GM12878 (cell line): ENCODE measurements around the gene TIGAR. TPM values are rescaled to one million over a fixed set of nuclear protein-coding genes. Genes with fewer than 3 reads are reported as not detected.

Experiments
- ATAC-seq: fragments of 200-7000 bp; cut with Tn5 transposase; 3 replicates; pipeline ENCODE4 v1.9.1; 2020; ENCODE audit warnings: mild to moderate bottlenecking, moderate library complexity
- BruUV-seq: library from RNA; stranded (reverse); fragments of 400-500 nt; replicated peaks from 2 replicates; lab custom pipeline; 2021; lab: Mats Ljungman, UMichigan
- CTCF ChIA-PET: fragments of 300-600 bp; sonication (Branson Sonifier 250); formaldehyde crosslinking; extraction: SDS; loops from one replicate; lab custom pipeline; 2021; ENCODE audit warnings: inconsistent platforms; lab: Yijun Ruan, JAX
- POLR2A ChIA-PET: fragments of 350-600 bp; formaldehyde crosslinking; extraction: SDS; loops from one replicate; lab custom pipeline; 2021; ENCODE audit warnings: inconsistent platforms; lab: Charles Lee
- RAD21 ChIA-PET: fragments of 300-600 bp; sonication (Branson Sonifier 250); formaldehyde crosslinking; loops from one replicate; lab custom pipeline; 2023; ENCODE audit warnings: antibody characterized with exemption; ENCODE audit not compliant: unreplicated experiment; lab: Charles Lee
- SMC1A ChIA-PET: fragments of 300-600 bp; sonication (Branson Sonifier 250); formaldehyde crosslinking; loops from one replicate; lab custom pipeline; 2023; ENCODE audit not compliant: unreplicated experiment, uncharacterized antibody; lab: Charles Lee
- DNase-seq: peaks from one replicate; pipeline ENCODE4 v3.0.0-alpha.2; 2011; ENCODE audit warnings: low read depth, low spot score
- FAIRE-seq: peaks from 3 replicates; lab custom pipeline; 2011; peaks lifted over from hg19 to GRCh38; lab: Jason Lieb, UNC
- H2AFZ ChIP-seq: 2 replicates; pipeline ENCODE4 v1.6.0; 2011; ENCODE audit warnings: low read depth, low read length, control low read depth; ENCODE audit not compliant: control insufficient read depth
- H3K27ac ChIP-seq: 2 replicates; pipeline ENCODE4 v1.5.1; 2011; ENCODE audit warnings: control low read depth; ENCODE audit not compliant: control insufficient read depth, insufficient read depth
- H3K27me3 ChIP-seq, 2 experiments: replicated peaks in 1 of 2; 2 replicates each; pipeline versions ENCODE4 v1.6.0 to v1.6.1; 2011; ENCODE audit warnings: low read length in 1 of 2; ENCODE audit not compliant: control insufficient read depth in 2 of 2, insufficient read depth in 2 of 2
- H3K36me3 ChIP-seq, 2 experiments: 2 replicates each; pipeline ENCODE4 v1.5.1; 2011; ENCODE audit warnings: low read length in 1 of 2; ENCODE audit not compliant: control insufficient read depth in 2 of 2, insufficient read depth in 2 of 2
- H3K4me1 ChIP-seq: 2 replicates; pipeline ENCODE4 v1.6.1; 2011; ENCODE audit warnings: mild to moderate bottlenecking, low read length, moderate library complexity, mixed read lengths; ENCODE audit not compliant: control insufficient read depth, insufficient read depth
- H3K4me2 ChIP-seq: 2 replicates; pipeline ENCODE4 v1.6.0; 2011; ENCODE audit warnings: control low read depth; ENCODE audit not compliant: control insufficient read depth, insufficient read depth
- H3K4me3 ChIP-seq: fragments of 200-600 bp; sonication (generic); 2 replicates; pipeline ENCODE4 v1.5.1; 2016
- H3K79me2 ChIP-seq: 2 replicates; pipeline ENCODE4 v1.6.0; 2011; ENCODE audit warnings: low read length; ENCODE audit not compliant: control insufficient read depth, insufficient read depth
- H3K9ac ChIP-seq: 2 replicates; pipeline ENCODE4 v1.8.0; 2011; ENCODE audit warnings: low read length, control low read depth, mixed read lengths; ENCODE audit not compliant: control insufficient read depth, insufficient read depth
- H3K9me3 ChIP-seq: replicated peaks from 3 replicates; pipeline ENCODE4 v1.5.1; 2011; ENCODE audit warnings: mild to moderate bottlenecking, low read length; ENCODE audit not compliant: control insufficient read depth, insufficient read depth
- H4K20me1 ChIP-seq: 2 replicates; pipeline ENCODE4 v1.6.0; 2011; ENCODE audit not compliant: control insufficient read depth, insufficient read depth
- BRCA1 ChIP-seq: IDR thresholded peaks from 2 replicates; pipeline ENCODE4 v1.6.1; 2011; ENCODE audit warnings: low read depth, low read length, improper control_type of control experiment
- CBX3 ChIP-seq: fragments of 200-600 bp; sonication (generic); IDR thresholded peaks from 2 replicates; pipeline ENCODE4 v1.6.1; 2016; ENCODE audit warnings: low read depth, borderline replicate concordance
- CHD2 ChIP-seq: IDR thresholded peaks from 2 replicates; pipeline ENCODE4 v1.6.1; 2011; ENCODE audit warnings: low read depth, low read length, improper control_type of control experiment, borderline replicate concordance
- E2F4 ChIP-seq: IDR thresholded peaks from 2 replicates; pipeline ENCODE4 v1.6.1; 2012; ENCODE audit warnings: low read depth, low read length, improper control_type of control experiment
- ESRRA ChIP-seq: IDR thresholded peaks from 2 replicates; pipeline ENCODE4 v1.6.1; 2012; ENCODE audit warnings: mild to moderate bottlenecking, low read length, improper control_type of control experiment
- JUNB ChIP-seq: IDR thresholded peaks from 2 replicates; pipeline ENCODE4 v1.6.1; 2016; ENCODE audit warnings: antibody characterized with exemption, mild to moderate bottlenecking
- KDM1A ChIP-seq: fragments of 200-600 bp; sonication (generic); IDR thresholded peaks from 2 replicates; pipeline ENCODE4 v1.6.1; 2016; ENCODE audit warnings: borderline replicate concordance
- RB1 ChIP-seq: fragments of 450-650 bp; formaldehyde crosslinking; IDR thresholded peaks from 2 replicates; pipeline ENCODE4 v1.6.1; 2017; ENCODE audit warnings: mild to moderate bottlenecking, borderline replicate concordance
- RELA ChIP-seq: fragments of 450-650 bp; IDR thresholded peaks from 2 replicates; pipeline ENCODE4 v1.8.0; 2014; ENCODE audit warnings: borderline replicate concordance; ENCODE audit not compliant: partially characterized antibody
- RUNX3 ChIP-seq: IDR thresholded peaks from 2 replicates; pipeline ENCODE4 v1.6.1; 2012; ENCODE audit warnings: low read length, inconsistent platforms
- SIX5 ChIP-seq: IDR thresholded peaks from 2 replicates; pipeline ENCODE4 v1.6.1; 2011; ENCODE audit warnings: mild to moderate bottlenecking, low read depth, low read length, moderate library complexity; ENCODE audit not compliant: severe bottlenecking
- SMAD1 ChIP-seq: fragments of 450-650 bp; IDR thresholded peaks from 2 replicates; pipeline ENCODE4 v1.6.1; 2018; ENCODE audit warnings: mild to moderate bottlenecking, low read depth; ENCODE audit not compliant: partially characterized antibody
- SREBF1 ChIP-seq: IDR thresholded peaks from 2 replicates; pipeline ENCODE4 v1.6.1; 2012; ENCODE audit warnings: mild to moderate bottlenecking, low read length
- STAT1 ChIP-seq: fragments of 450-650 bp; conservative IDR thresholded peaks from 2 replicates; pipeline ENCODE4 v1.6.1; 2014; ENCODE audit warnings: antibody characterized with exemption, mild to moderate bottlenecking
- ZZZ3 ChIP-seq: IDR thresholded peaks from 2 replicates; pipeline ENCODE4 v1.6.1; 2011; ENCODE audit warnings: low read depth; ENCODE audit not compliant: control insufficient read depth, insufficient read length
- WGBS: methylation state at CpG from one replicate; pipeline ENCODE4 v1.1.6; 2016; ENCODE audit warnings: low lambda C conversion rate; ENCODE audit not compliant: insufficient replicate concordance, insufficient coverage; ENCODE audit errors: missing lambda C conversion rate; 5-methylcytosine and 5-hydroxymethylcytosine counted together
- in situ Hi-C: fragments of 300-500 bp; cut with MboI; formaldehyde crosslinking; loops from 9 replicates; pipeline ENCODE4 v1.14.3; 2018; ENCODE audit warnings: mixed read lengths
- intact Hi-C: fragments of 100-400 bp; cut with micrococcal nuclease; formaldehyde crosslinking; loops from one replicate; pipeline ENCODE4 v1.14.2; 2022; ENCODE audit not compliant: unreplicated experiment
- polyA plus RNA-seq, 11 experiments: library from polyadenylated mRNA; depleted of rRNA in 4 of 11; unstranded in 6 of 11; stranded (reverse) in 5 of 11; fragments of >200 nt; fragmentation: Nextera tagmentation in 4 of 11; fragmentation: Illumina TruSeq in 1 of 11; extraction: Ambion mirVana in 4 of 11; extraction: Trizol in 1 of 11; gene quantifications; 1 replicate in 1 of 11; 2 replicates in 10 of 11; pipeline versions ENCODE4 v1.2.1 to v1.2.3, GENCODE V29; 2011 to 2016; ENCODE audit warnings: inconsistent platforms in 2 of 11, missing spikeins in 2 of 11, low read depth in 1 of 11
- total RNA-seq, 4 experiments: library from RNA; depleted of rRNA in 3 of 4; stranded (reverse); fragments of >200 nt in 3 of 4; fragmentation: Illumina TruSeq in 1 of 4; extraction: Trizol in 1 of 4; gene quantifications; 2 replicates each; pipeline versions ENCODE4 v1.2.1 to v1.2.3, GENCODE V29; 2013 to 2021
- TF ChIP-seq, protein P1 (sequence below): fragments of 450-650 bp; formaldehyde crosslinking; IDR thresholded peaks from 2 replicates; pipeline ENCODE4 v1.4.0; 2022; ENCODE audit warnings: mild to moderate bottlenecking, moderate library complexity
- TF ChIP-seq, protein P2 (sequence below): fragments of 150-350 bp; IDR thresholded peaks from 2 replicates; pipeline ENCODE4 v1.6.1; 2014; ENCODE audit warnings: mild to moderate bottlenecking, low read depth, low read length

The TIGAR gene
- total and polyA plus RNA-seq, 10 of the 15 experiments (the other 5 are each of a cell fraction or from before 2014, with no cell fraction given) = 7.6 to 45.7 (median 16.5) TPM

DNA sequence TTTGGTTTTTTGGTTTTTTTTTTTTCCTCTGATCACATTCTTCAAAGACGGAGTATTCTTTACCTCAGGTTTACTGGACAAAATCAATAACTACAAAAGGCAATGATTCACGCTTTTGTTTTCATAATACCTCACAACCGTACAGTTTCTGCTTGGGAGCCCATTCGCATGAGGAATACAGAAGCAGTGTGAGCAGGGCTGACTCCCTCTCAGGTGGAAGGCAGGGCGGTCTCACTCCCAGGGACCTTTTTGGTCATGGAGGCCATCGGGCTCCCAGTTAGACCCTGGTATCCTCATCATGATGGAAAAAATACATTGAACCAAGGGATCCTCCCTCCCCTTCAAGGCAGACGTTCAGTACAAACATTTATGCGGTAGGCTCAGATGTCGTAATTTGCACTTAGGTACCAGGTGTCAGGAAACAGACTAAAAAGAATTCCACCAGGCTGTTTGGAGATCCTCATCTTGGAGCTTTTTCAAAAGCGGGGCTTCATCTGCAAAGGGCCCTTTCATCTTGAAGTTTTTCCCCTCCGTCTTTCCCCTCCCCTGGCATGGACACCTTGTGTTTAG lies 19.0 kb upstream of the TIGAR start:
- no TSS peak for BruUV-seq
- Histone ChIP-seq H3K79me2 (no peaks in the 10 kb centered on the region), H2AFZ (no peak overlapping the region), H4K20me1 (peaks cover 8% of the 10 kb centered on the region), H3K27me3 (no peaks in the 10 kb centered on the region), H3K4me1 (no peaks in the 10 kb centered on the region), H3K9ac (no peak overlapping the region), H3K27ac (no peak overlapping the region), H3K4me3 (no peak overlapping the region), H3K36me3 (peaks cover 36 to 44% of the 10 kb centered on the region in 2 experiments), H3K4me2 (no peak overlapping the region), H3K9me3 (no peaks in the 10 kb centered on the region)
- 98% methylated on average over 11 of the region's 11 CpGs for WGBS
- TF ChIP-seq CHD2 = no peak
- no peak for TF ChIP-seq BRCA1
- no peak for TF ChIP-seq RB1
- TF ChIP-seq ESRRA = no peak
- TF ChIP-seq RUNX3 = no peak
- TF ChIP-seq, protein P1, sequence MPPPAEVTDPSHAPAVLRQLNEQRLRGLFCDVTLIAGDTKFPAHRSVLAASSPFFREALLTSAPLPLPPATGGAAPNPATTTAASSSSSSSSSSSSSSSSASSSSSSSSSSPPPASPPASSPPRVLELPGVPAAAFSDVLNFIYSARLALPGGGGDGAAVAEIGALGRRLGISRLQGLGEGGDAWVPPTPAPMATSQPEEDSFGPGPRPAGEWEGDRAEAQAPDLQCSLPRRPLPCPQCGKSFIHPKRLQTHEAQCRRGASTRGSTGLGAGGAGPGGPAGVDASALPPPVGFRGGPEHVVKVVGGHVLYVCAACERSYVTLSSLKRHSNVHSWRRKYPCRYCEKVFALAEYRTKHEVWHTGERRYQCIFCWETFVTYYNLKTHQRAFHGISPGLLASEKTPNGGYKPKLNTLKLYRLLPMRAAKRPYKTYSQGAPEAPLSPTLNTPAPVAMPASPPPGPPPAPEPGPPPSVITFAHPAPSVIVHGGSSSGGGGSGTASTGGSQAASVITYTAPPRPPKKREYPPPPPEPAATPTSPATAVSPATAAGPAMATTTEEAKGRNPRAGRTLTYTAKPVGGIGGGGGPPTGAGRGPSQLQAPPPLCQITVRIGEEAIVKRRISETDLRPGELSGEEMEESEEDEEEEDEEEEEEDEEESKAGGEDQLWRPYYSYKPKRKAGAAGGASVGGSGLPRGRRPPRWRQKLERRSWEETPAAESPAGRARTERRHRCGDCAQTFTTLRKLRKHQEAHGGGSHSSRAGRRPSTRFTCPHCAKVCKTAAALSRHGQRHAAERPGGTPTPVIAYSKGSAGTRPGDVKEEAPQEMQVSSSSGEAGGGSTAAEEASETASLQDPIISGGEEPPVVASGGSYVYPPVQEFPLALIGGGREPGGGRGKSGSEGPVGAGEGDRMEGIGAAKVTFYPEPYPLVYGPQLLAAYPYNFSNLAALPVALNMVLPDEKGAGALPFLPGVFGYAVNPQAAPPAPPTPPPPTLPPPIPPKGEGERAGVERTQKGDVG = no peak
- TF ChIP-seq, protein P2, sequence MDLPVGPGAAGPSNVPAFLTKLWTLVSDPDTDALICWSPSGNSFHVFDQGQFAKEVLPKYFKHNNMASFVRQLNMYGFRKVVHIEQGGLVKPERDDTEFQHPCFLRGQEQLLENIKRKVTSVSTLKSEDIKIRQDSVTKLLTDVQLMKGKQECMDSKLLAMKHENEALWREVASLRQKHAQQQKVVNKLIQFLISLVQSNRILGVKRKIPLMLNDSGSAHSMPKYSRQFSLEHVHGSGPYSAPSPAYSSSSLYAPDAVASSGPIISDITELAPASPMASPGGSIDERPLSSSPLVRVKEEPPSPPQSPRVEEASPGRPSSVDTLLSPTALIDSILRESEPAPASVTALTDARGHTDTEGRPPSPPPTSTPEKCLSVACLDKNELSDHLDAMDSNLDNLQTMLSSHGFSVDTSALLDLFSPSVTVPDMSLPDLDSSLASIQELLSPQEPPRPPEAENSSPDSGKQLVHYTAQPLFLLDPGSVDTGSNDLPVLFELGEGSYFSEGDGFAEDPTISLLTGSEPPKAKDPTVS = no peak
- no peak for TF ChIP-seq E2F4
- TF ChIP-seq SIX5 = no peak
- TF ChIP-seq SMAD1 = no peak
- no peak for TF ChIP-seq CBX3
- no peak for TF ChIP-seq ZZZ3
- no peak for TF ChIP-seq KDM1A
- no peak for TF ChIP-seq JUNB
- TF ChIP-seq STAT1 = no peak
- TF ChIP-seq SREBF1 = no peak
- no peak for TF ChIP-seq RELA
- ChIA-PET SMC1A (interaction anchor here (0.7 kb wide), 1 partner anchor 51 kb away, joined by 4 read pairs; no protein-coding TSS in a partner anchor), CTCF (interaction anchor here (1.0 kb wide), 1 partner anchor 25 kb away, joined by 6 read pairs; no protein-coding TSS in a partner anchor), RAD21 (interaction anchor here (0.7 kb wide), 1 partner anchor 21 kb away, joined by 3 read pairs; no protein-coding TSS in a partner anchor), POLR2A (interaction anchor here (0.6 to 0.7 kb wide), 3 partner anchors 20 to 232 kb away, joined by 3 read pairs; no protein-coding TSS in a partner anchor)
- ATAC-seq (no peak), DNase-seq (no peak), FAIRE-seq (no peak)
- in situ Hi-C loops = no loop called here
- intact Hi-C loops = no loop called here
